GM19452 (cell line): ENCODE measurements around the gene DPY30.

Experiments used
- ATAC-seq: cut with Tn5 transposase; IDR thresholded peaks from one replicate; pipeline ENCODE4 v1.9.1; 2021; ENCODE audit not compliant: unreplicated experiment

Gene DPY30

DNA sequence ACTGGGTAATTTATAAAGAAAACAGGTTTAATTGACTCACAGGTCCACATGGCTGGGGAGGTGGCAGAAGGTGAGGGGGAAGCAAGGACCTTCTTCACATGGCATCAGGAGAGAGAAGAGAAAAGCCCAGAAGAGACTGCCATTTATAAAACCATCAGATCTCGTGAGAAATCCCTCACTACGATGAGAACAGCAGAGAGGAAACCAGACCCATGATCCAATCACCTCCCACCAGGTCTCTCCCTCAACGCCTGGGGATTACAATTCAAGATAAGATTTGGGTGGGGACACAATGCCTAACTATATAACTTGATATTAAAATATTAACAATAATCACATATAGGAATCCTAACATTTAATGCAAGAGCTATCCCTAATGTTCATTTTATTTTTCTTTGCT, 60.6 kb downstream of the DPY30 start:
- ATAC-seq: no peak

DNA sequence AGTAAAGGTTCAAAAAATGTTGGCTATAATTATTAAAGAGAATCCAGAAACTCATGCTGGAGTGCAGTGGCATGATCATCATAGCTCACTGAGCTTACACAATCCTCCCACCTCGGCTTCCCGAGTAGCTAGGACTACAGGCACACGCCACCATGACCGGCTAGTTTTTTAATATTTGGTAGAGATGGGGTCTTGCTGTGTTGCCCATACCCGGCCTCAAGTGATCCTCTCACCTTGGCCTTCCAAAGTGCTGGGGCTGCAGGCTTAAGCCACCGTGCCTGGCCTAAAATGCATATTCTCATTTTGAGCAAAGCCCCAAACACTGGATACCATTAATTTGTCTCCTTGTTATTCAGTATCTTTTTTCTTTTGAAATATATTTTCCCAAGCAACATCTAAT, 61.2 kb downstream of the DPY30 start:
- no peak for ATAC-seq
